Natural killer cell (primary cell): ENCODE data around the gene ZNF564. TPM values are rescaled to one million over a fixed set of nuclear protein-coding genes. Genes with fewer than 3 reads are reported as not detected.
"Not testable (repeated sequence)": the region's sequence is repeated elsewhere in the genome, so short reads cannot be mapped to it uniquely, and the experiment has no call there.

Experiments
- ATAC-seq, 3 donors: fragments of 150-1000 bp in 2 of 3; fragments of 200-7000 bp in 1 of 3; cut with Tn5 transposase; 1 replicate in 1 of 3; 2 replicates in 2 of 3; pipeline ENCODE4 v1.10.0; 2021; ENCODE audit warnings: mild to moderate bottlenecking in 2 of 3, moderate library complexity in 2 of 3
- DNase-seq, 2 donors: peaks; one replicate each; pipeline versions ENCODE4 v3.0.0 to v3.0.0-alpha.2; 2013 to 2021; ENCODE audit warnings: mixed read lengths in 1 of 2
- H3K27ac ChIP-seq: one replicate; pipeline ENCODE4 v1.5.1; 2013; ENCODE audit warnings: mild to moderate bottlenecking, low read length
- H3K27me3 ChIP-seq: one replicate; pipeline ENCODE4 v1.6.1; 2013; ENCODE audit warnings: low read length; ENCODE audit not compliant: control insufficient read depth, insufficient read depth
- H3K36me3 ChIP-seq: one replicate; pipeline ENCODE4 v1.6.1; 2013; ENCODE audit warnings: low read length; ENCODE audit not compliant: control insufficient read depth, insufficient read depth
- H3K4me1 ChIP-seq: one replicate; pipeline ENCODE4 v1.6.1; 2013; ENCODE audit warnings: low read length; ENCODE audit not compliant: control insufficient read depth, insufficient read depth
- H3K4me3 ChIP-seq: one replicate; pipeline ENCODE4 v1.5.1; 2013; ENCODE audit warnings: low read length
- H3K9me3 ChIP-seq: one replicate; pipeline ENCODE4 v1.6.1; 2013; ENCODE audit warnings: low read length; ENCODE audit not compliant: control insufficient read depth, insufficient read depth
- H3K27ac Mint-ChIP-seq, 2 donors: one replicate each; pipeline ENCODE4 v1.8.0; 2022; ENCODE audit warnings: mild to moderate bottlenecking in 2 of 2, mixed read lengths in 2 of 2, moderate library complexity in 1 of 2
- H3K27me3 Mint-ChIP-seq, 2 donors: one replicate each; pipeline ENCODE4 v1.8.0; 2022; ENCODE audit warnings: low read depth in 2 of 2, mixed read lengths in 2 of 2
- H3K36me3 Mint-ChIP-seq: one replicate; pipeline ENCODE4 v1.8.0; 2022; ENCODE audit warnings: mixed read lengths
- H3K4me1 Mint-ChIP-seq, 2 donors: one replicate each; pipeline ENCODE4 v1.8.0; 2022; ENCODE audit warnings: mixed read lengths in 2 of 2
- H3K4me3 Mint-ChIP-seq: one replicate; pipeline ENCODE4 v1.8.0; 2022; ENCODE audit warnings: mild to moderate bottlenecking, moderate library complexity, mixed read lengths
- H3K9me3 Mint-ChIP-seq, 2 donors: one replicate each; pipeline ENCODE4 v1.8.0; 2022; ENCODE audit warnings: mixed read lengths in 2 of 2
- CTCF ChIP-seq: fragments of 200-600 bp; IDR thresholded peaks from one replicate; pipeline ENCODE4 v1.8.0; 2022; ENCODE audit warnings: antibody characterized with exemption
- WGBS: methylation state at CpG from one replicate; pipeline ENCODE4 v1.1.7; 2013; ENCODE audit warnings: missing lambda C conversion rate; ENCODE audit not compliant: insufficient coverage; 5-methylcytosine and 5-hydroxymethylcytosine counted together
- intact Hi-C: fragments of 100-400 bp; cut with micrococcal nuclease; formaldehyde crosslinking; loops from one replicate; pipeline ENCODE4 v1.14.2; 2022
- total RNA-seq, 4 donors: library from RNA; stranded (reverse); fragments of 120-200 nt in 1 of 4; gene quantifications; one replicate each; pipeline versions ENCODE4 v1.2.3 to v1.2.4, GENCODE V29; 2013 to 2022

Gene ZNF564
- total RNA-seq, 3 donors from 2014 or later (not counting 1 experiment from before 2014, with no cell fraction given), result 22.0 to 27.1 (median 23.3) TPM

DNA sequence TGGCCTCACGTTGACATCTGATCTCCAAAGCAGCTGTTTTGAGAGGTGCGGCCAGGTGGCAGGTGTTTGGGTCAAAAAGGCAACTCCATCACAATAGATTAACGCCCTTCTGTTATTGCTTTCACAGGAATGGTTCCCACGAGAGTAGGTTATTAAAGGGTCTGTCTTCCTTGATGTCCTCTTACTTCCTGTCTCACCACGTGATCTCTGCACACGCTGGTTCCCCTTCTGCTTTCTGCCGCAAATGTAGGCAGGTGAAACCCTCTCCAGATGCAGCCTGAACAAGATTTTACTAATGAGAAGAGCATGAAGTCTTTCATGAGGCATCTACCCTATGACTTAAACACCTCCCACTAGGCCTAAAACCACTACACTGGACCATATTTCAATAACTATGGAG, 22.8 kb upstream of the ZNF564 start:
- peaks cover 5% of the 10 kb centered on the region for H3K4me1 ChIP-seq
- H3K27ac ChIP-seq, result peak overlapping the region; percentile 51
- no peaks in the 10 kb centered on the region for H3K27me3 ChIP-seq
- DNase-seq (peak in 1 of 2 donors; percentile 33), ATAC-seq (no peak)
- no peak overlapping the region for H3K4me3 ChIP-seq
- peaks cover 2% of the 10 kb centered on the region for H3K36me3 ChIP-seq
- 28% methylated on average over 7 of the region's 7 CpGs for WGBS
- H3K9me3 ChIP-seq, result no peaks in the 10 kb centered on the region
- intact Hi-C loops, result no loop called here
- no peaks in the 10 kb centered on the region for H3K9me3 Mint-ChIP-seq
- TF ChIP-seq CTCF, result no peak
- peak overlapping the region in 1 of 2 donors; percentile 52 for H3K27ac Mint-ChIP-seq
- H3K4me3 Mint-ChIP-seq, result no peak overlapping the region
- H3K36me3 Mint-ChIP-seq, result no peaks in the 10 kb centered on the region
- peaks cover 5 to 8% of the 10 kb centered on the region in 2 donors for H3K4me1 Mint-ChIP-seq
- H3K27me3 Mint-ChIP-seq, result no peaks in the 10 kb centered on the region

- Histone ChIP-seq H3K4me3 (no peak overlapping the region), H3K36me3 (no peaks in the 10 kb centered on the region), H3K9me3 (no peaks in the 10 kb centered on the region), H3K27me3 (no peaks in the 10 kb centered on the region), H3K4me1 (peaks cover 5% of the 10 kb centered on the region), H3K27ac (no peak overlapping the region)
- DNase-seq (no peak), ATAC-seq (no peak)
- Mint-ChIP-seq H3K9me3 (no peaks in the 10 kb centered on the region), H3K4me3 (no peak overlapping the region), H3K4me1 (peaks cover 4 to 5% of the 10 kb centered on the region in 2 donors), H3K36me3 (no peaks in the 10 kb centered on the region), H3K27ac (no peak overlapping the region), H3K27me3 (no peaks in the 10 kb centered on the region)
- intact Hi-C loops, result no loop called here
- WGBS, result 92% methylated on average over 4 of the region's 4 CpGs
- no peak for TF ChIP-seq CTCF
Measured at GRCh38 chr19:12567951-12568350, 16.7 kb upstream of the ZNF564 start.

- intact Hi-C loops, result not testable (repeated sequence)
Measured at GRCh38 chr19:12566380-12566779, 15.1 kb upstream of the ZNF564 start.

GRCh38 chr19:12564016-12564664, 12.9 kb upstream of the ZNF564 start:
- Mint-ChIP-seq H3K9me3 (no peaks in the 10 kb centered on the region), H3K27me3 (no peaks in the 10 kb centered on the region), H3K4me3 (no peak overlapping the region), H3K36me3 (no peaks in the 10 kb centered on the region), H3K27ac (no peak overlapping the region), H3K4me1 (peaks cover 4 to 5% of the 10 kb centered on the region in 2 donors)
- no peak overlapping the region for H3K27ac ChIP-seq
- intact Hi-C loops, result loop anchor here (1.0 to 2.0 kb wide), 3 partner anchors 108 to 283 kb away; no protein-coding TSS in a partner anchor
- peak; percentile 94 for TF ChIP-seq CTCF
- ATAC-seq (peak; percentile 94 to 100 (median 99)), DNase-seq (peak; percentile 87 to 93)
- no peaks in the 10 kb centered on the region for H3K27me3 ChIP-seq
- no peaks in the 10 kb centered on the region for H3K9me3 ChIP-seq
- 24% methylated on average over 19 of the region's 19 CpGs for WGBS
- peaks cover 5% of the 10 kb centered on the region for H3K4me1 ChIP-seq
- H3K36me3 ChIP-seq, result no peaks in the 10 kb centered on the region
- H3K4me3 ChIP-seq, result no peak overlapping the region

More at GRCh38 chr19:12566380-12566779, 15.1 kb upstream of the ZNF564 start:
- DNase-seq, H3K36me3 ChIP-seq, ATAC-seq, H3K4me3 Mint-ChIP-seq, H3K9me3 ChIP-seq, H3K27ac Mint-ChIP-seq, H3K4me1 Mint-ChIP-seq, H3K36me3 Mint-ChIP-seq, H3K4me1 ChIP-seq, H3K27me3 ChIP-seq, H3K4me3 ChIP-seq, H3K27me3 Mint-ChIP-seq, H3K9me3 Mint-ChIP-seq, H3K27ac ChIP-seq: not testable (repeated sequence)
- no CpG with 5 or more reads among the region's 5 CpGs for WGBS
